ENCODE results near the gene CNTN2. TPM values are rescaled to one million over a fixed set of nuclear protein-coding genes. Genes with fewer than 3 reads are reported as not detected.

Gene CNTN2
- total RNA-seq, 2 experiments from 2014 or later: not detected

DNA sequence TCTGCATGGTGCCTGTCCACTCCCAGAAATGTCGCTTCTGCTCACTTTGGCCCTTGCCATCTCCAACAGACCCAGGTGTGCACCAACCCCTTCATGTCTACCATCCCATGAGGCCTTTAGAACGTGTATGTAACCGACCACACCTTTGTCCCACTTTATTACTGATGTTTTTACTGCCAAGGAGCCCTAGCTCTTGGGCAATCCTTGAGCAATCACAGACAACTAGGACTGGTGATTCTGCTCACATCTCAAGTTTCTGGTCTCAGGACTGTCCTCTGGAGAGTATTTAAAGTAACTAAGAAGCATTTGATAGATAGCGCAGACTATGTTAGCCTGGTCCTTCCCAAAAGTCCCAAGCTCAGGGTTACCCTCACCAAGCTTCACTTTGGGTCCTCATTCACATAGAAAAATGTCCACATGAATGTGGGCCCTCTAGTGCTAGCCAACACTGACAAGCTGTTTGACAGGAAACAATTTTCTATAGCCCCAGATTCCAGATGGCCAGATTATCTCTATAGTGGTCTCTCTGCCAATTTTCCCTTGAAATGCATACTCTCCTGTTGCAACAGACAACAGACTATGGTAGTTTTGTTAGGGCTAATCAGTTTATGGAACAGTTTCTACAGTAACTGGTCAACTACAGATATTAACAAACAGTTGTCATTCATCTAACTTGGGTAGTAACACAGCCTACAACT lies 48.2 kb downstream of the CNTN2 start:
- no peaks in the 10 kb centered on the region for H3K4me1 Mint-ChIP-seq
- no peak for DNase-seq
- peaks cover 11% of the 10 kb centered on the region for H3K36me3 Mint-ChIP-seq
- no peaks in the 10 kb centered on the region for H3K9me3 Mint-ChIP-seq
- H3K27me3 Mint-ChIP-seq: no peaks in the 10 kb centered on the region
- no peak overlapping the region for H3K4me3 Mint-ChIP-seq
- H3K27ac Mint-ChIP-seq: no peak overlapping the region

DNA sequence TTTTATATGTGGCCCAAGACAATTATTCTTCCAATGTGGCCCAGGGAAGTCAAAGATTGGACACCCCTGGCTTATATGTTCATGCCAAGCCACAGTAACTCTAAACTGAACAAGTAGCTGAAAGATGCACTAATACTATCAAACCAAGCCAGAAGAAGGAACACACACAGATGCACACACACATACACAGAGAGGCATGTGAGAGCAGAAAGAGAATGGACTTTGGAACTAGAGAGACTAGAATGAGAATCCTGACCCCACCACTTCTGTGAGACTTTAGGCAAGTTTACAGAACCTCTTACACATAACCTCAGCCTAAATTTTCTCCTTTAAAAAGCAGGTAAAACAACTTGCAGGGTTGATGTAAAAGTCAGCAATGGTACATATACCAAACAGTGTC lies 52.4 kb downstream of the CNTN2 start:
- H3K36me3 Mint-ChIP-seq: peaks cover 12% of the 10 kb centered on the region
- peaks cover 1% of the 10 kb centered on the region for H3K4me1 Mint-ChIP-seq
- H3K27ac Mint-ChIP-seq: no peak overlapping the region
- H3K27me3 Mint-ChIP-seq: no peaks in the 10 kb centered on the region
- H3K9me3 Mint-ChIP-seq: no peaks in the 10 kb centered on the region
- no peak overlapping the region for H3K4me3 Mint-ChIP-seq
- no peak for DNase-seq

DNA sequence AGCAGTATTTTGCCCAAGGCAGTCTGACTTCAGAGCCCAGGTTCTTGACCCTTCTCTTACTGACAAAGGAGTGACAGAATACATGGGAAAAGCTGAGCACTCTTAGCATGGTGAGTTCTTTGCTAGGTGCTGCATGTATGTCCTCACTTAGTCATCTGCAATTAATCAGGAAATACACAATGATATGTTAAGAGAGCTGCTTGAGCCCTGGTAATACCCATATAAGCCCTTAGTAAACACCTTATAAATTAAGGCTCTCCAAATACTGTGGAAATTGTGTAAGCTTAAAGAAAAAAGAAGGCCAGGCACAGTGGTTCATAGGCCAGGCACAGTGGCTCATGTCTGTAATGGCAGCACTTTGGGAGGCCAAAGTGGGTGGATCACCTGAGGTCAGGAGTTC lies 55.2 kb downstream of the CNTN2 start:
- H3K27ac Mint-ChIP-seq: no peak overlapping the region
- DNase-seq: no peak
- H3K9me3 Mint-ChIP-seq: no peaks in the 10 kb centered on the region
- no peak overlapping the region for H3K4me3 Mint-ChIP-seq
- peaks cover 19% of the 10 kb centered on the region for H3K36me3 Mint-ChIP-seq
- H3K4me1 Mint-ChIP-seq: peaks cover 1% of the 10 kb centered on the region
- H3K27me3 Mint-ChIP-seq: no peaks in the 10 kb centered on the region

DNA sequence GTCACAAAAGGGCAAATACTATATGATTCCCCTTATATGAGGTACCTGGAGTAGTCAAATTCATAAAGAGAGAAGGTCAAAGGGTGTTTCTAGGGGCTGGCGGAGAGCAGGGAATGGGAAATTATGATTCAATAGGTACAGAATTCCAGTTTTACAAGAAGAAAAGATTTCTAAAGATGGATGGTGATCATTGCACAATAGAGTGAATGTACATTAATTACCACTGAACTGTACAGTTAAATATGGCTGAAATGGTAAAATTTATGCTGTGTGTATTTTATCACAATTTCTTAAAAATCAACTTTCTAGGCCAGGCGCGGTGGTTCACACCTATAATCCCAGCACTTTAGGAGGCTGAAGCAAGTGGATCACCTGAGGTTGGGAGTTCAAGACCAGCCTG lies 59.4 kb downstream of the CNTN2 start:
- Mint-ChIP-seq H3K9me3 (no peaks in the 10 kb centered on the region), H3K27ac (no peak overlapping the region), H3K4me3 (no peak overlapping the region), H3K27me3 (no peaks in the 10 kb centered on the region), H3K4me1 (peaks cover 6% of the 10 kb centered on the region), H3K36me3 (peaks cover 38% of the 10 kb centered on the region)
- DNase-seq: no peak

DNA sequence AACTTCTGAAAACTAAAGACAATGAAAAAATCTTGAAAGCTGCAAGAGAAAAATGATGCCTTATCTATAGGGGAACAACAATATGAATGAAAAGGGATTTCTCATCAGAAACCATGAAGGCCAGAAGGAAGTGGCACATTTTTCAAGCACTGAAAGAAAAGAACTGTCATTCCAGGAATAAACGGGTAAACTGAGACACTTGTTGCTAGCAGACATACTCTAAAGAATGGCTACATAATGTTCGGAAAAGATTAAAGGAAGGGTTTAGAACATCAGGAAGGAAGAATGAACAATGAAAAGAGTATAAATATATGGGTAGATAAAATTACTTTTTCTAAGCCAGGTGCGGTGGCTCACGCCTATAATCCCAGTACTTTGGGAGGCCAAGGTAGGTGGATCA lies 64.3 kb downstream of the CNTN2 start:
- Mint-ChIP-seq H3K36me3 (peaks cover 35% of the 10 kb centered on the region), H3K27me3 (no peaks in the 10 kb centered on the region), H3K27ac (no peak overlapping the region), H3K4me3 (no peak overlapping the region), H3K4me1 (peaks cover 11% of the 10 kb centered on the region), H3K9me3 (no peaks in the 10 kb centered on the region)
- no peak for DNase-seq

DNA sequence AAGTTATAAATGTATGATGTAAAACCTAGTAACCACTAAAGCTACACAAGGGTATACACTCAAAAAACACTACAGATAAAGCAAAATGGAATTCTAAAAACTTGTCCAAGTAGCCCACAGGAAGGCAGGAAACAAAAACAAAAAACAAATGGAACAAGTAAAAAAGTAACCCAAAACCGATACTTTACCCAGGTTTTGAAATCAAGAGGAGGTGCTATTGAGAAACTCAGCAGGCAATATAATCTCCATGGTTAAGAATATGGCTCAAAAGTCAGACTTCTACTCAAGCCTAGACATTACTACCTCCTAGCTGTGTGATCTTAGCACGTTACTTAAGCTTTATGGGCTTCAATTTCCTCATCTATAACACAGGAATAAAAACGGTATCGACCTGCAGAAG lies 65.5 kb downstream of the CNTN2 start:
- no peak for DNase-seq
- Mint-ChIP-seq H3K9me3 (no peaks in the 10 kb centered on the region), H3K4me3 (no peak overlapping the region), H3K27ac (no peak overlapping the region), H3K36me3 (peaks cover 33% of the 10 kb centered on the region), H3K27me3 (no peaks in the 10 kb centered on the region), H3K4me1 (peaks cover 11% of the 10 kb centered on the region)

DNA sequence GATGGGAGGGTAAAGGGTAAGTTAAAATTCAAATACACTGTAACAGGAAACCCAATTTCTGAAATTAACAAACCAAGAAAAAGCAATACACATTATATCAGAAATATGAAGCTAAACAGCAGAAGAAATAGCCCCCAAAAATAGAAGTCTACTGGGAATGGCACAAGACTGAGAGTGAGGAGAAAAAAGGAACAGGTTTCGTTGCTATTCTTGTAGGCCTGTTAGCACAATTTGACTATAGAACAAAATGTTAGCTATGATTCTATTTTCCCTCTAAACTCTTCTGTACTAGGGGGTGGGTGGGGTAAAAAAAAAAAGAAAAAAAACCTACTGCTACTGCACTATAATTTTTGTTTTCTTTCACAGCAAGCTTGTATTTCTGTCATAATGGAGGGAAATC lies 66.3 kb downstream of the CNTN2 start:
- H3K36me3 Mint-ChIP-seq: peaks cover 25% of the 10 kb centered on the region
- H3K4me1 Mint-ChIP-seq: peaks cover 11% of the 10 kb centered on the region
- DNase-seq: no peak
- no peaks in the 10 kb centered on the region for H3K9me3 Mint-ChIP-seq
- H3K27ac Mint-ChIP-seq: no peak overlapping the region
- no peaks in the 10 kb centered on the region for H3K27me3 Mint-ChIP-seq
- no peak overlapping the region for H3K4me3 Mint-ChIP-seq

DNA sequence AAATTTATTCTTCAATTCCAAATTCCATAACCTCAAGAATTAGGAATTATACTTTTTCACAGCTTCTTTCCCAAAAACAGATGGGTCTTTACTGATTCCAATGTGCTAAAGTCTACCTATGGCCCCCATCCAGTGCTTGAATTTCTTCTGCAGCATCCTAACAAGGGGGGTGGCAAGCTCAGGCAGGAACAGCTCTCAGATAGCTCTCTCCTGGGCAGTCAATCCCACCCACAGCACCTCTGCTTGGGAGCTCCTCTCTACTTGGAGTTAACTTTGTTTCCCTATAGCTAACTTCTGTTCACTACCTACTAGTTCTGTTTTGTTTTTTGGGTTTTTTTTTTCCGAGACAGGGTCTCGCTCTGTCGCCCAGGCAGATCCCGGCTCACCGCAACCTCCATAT lies 66.7 kb downstream of the CNTN2 start:
- peaks cover 11% of the 10 kb centered on the region for H3K4me1 Mint-ChIP-seq
- no peak for DNase-seq
- H3K27ac Mint-ChIP-seq: no peak overlapping the region
- H3K36me3 Mint-ChIP-seq: peaks cover 24% of the 10 kb centered on the region
- H3K9me3 Mint-ChIP-seq: no peaks in the 10 kb centered on the region
- H3K4me3 Mint-ChIP-seq: no peak overlapping the region
- no peaks in the 10 kb centered on the region for H3K27me3 Mint-ChIP-seq

DNA sequence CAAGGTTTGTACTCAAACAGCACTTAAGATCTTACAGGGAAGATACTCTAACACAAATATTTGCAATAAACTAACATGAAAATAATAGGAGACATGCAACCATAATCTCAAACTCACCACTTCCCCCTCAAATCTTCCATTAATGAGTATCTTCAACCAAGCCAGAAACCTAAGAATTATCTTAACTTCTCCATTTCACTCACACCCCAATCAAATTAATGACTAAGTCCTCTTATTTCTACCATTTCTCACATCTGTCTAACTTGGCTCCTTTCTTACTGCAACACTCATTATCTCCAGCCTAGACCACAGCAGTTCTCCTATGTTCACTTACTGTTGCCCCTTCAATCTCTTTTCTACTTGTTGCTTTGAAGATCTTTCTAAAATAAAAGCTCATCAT lies 68.3 kb downstream of the CNTN2 start:
- Mint-ChIP-seq H3K9me3 (no peaks in the 10 kb centered on the region), H3K36me3 (peaks cover 16% of the 10 kb centered on the region), H3K27me3 (no peaks in the 10 kb centered on the region), H3K4me1 (peaks cover 8% of the 10 kb centered on the region), H3K27ac (no peak overlapping the region), H3K4me3 (no peak overlapping the region)
- DNase-seq: no peak

DNA sequence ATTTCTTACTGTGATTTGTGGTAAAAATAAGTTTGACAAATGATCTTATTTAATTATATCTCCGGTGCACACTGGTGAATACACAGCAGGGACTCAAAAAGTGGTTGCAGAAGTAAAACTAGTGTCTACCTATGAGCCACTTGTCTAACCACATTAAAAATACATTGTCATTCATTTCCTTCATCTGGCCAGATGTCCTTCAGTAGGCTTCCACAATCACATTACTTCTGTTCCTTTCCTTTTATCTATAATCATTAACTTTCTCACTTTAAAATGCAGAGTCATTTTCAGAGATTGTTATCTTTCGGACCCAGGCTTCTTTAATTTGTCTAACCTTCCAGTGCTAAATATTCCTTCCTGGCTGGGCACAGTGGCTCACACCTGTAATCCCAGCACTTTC lies 75.7 kb downstream of the CNTN2 start:
- H3K36me3 Mint-ChIP-seq: peaks cover 2% of the 10 kb centered on the region
- no peaks in the 10 kb centered on the region for H3K9me3 Mint-ChIP-seq
- H3K27ac Mint-ChIP-seq: no peak overlapping the region
- DNase-seq: no peak
- peaks cover 36% of the 10 kb centered on the region for H3K4me1 Mint-ChIP-seq
- no peaks in the 10 kb centered on the region for H3K27me3 Mint-ChIP-seq
- no peak overlapping the region for H3K4me3 Mint-ChIP-seq

DNA sequence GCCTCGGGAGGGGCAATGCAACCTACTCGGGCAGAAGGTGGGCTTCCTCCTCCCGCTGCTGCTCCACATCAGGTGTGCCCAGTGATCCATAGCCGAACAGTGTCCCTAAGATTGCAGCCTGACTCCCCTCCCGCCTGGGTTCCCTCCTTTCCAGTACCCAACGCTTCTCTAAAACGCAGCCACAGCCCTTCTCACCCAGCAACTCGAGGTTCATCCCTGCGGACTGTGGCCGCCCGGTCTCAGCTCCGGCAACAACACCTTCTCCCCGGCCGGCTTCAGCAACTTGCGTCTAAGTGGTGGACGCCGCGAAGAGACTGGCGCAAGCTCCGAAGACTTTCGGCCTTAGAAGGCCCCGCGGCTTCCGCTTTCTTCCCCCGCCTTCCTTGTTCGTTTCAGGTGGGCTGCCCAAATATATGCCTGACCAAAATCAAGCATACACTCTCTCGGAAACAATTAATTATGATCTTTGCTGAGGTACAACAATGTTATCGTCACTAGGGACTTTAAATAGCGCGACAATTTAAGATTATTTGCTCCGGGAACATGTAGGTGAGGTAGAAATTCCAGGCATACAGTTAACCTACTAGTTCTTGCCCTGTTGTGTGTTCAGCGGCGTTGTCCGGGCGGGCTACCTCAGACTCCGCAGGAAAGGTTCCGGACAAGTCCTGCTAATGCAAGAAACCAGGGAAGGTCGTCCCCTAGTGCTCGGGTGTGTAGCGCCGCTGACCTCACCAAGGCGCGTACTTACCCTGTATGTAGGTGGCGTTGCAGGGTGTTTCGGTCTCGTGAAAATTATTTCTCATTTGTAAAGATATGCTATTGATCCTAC lies 78.9 kb downstream of the CNTN2 start, which contains the start of gene RBBP5:
Gene RBBP5 (minus strand): TSS at position 319 of the 829 bp plus-strand sequence. CDS start 105 bp downstream, at position 214.
- peaks cover 2% of the 10 kb centered on the region for H3K36me3 Mint-ChIP-seq
- H3K4me3 Mint-ChIP-seq: peak within 1 kb of the TSS; percentile 96
- H3K9me3 Mint-ChIP-seq: no peaks in the 10 kb centered on the region
- peak; percentile 94 for DNase-seq
- H3K27ac Mint-ChIP-seq: peak within 1 kb of the TSS; percentile 99
- peaks cover 30% of the 10 kb centered on the region for H3K4me1 Mint-ChIP-seq
- no peaks in the 10 kb centered on the region for H3K27me3 Mint-ChIP-seq

DNA sequence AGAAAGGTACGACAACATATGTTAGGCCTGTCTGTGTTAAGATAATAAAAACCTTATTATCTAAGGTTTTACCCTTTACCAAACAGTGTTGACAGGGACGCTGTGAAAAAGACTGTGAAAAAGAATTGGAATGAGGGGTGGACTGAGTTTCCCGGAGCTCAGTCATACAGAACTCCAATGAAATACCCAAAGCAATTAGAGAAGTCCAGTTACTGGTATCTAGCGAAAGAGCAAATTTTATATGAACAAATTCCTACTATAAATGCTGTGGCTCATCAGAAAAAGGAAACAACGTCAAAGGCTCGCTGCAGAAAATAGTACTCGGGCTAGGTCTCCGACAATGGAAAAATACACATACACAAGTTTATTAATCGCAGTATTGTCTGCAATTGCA lies 79.5 kb downstream of the CNTN2 start:
- H3K4me3 Mint-ChIP-seq: peak overlapping the region; percentile 96
- peak overlapping the region; percentile 99 for H3K27ac Mint-ChIP-seq
- H3K4me1 Mint-ChIP-seq: peaks cover 29% of the 10 kb centered on the region
- no peaks in the 10 kb centered on the region for H3K9me3 Mint-ChIP-seq
- no peak for DNase-seq
- H3K36me3 Mint-ChIP-seq: peaks cover 2% of the 10 kb centered on the region
- H3K27me3 Mint-ChIP-seq: no peaks in the 10 kb centered on the region

DNA sequence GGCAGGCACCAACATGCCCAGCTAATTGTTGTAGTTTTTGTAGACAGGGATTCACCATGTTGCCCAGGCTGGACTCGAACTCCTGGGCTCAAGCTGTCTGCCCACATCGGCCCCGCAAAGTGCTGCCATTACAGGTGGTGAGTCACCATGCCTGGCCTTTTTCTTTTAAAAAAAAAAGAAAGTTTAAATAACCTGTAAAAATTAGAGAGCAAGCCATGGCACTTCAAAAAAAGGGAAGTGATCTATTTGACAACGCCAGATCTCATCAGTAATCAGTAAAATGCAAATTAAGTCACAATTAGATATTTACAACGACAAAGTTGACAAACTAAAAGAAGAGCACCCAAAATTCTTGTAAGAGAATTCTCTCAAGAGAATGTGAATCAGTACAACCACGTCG lies 81.7 kb downstream of the CNTN2 start:
- no peak for DNase-seq
- Mint-ChIP-seq H3K36me3 (no peaks in the 10 kb centered on the region), H3K4me1 (peaks cover 21% of the 10 kb centered on the region), H3K27ac (no peak overlapping the region), H3K4me3 (no peak overlapping the region), H3K9me3 (no peaks in the 10 kb centered on the region), H3K27me3 (no peaks in the 10 kb centered on the region)

DNA sequence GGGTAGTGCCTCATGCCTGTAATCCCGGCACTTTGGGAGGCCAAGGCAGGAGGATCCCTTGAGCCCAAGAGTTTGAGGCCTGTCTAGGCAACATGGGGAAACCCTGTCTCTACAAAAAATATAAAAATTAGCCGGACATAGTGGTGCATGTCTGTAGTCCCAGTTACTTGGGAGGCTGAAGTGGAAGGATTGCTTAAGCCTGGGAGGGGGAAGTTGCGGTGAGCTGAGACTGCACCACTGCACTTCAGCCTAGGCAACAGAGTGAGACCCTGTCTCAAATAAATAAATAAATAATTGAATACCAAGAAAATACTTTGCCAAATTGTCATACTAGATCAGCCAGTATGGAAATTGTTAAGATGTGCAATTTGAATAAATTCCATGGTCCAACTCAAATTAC lies 84.6 kb downstream of the CNTN2 start:
- DNase-seq: no peak
- Mint-ChIP-seq H3K4me3 (no peak overlapping the region), H3K36me3 (no peaks in the 10 kb centered on the region), H3K9me3 (no peaks in the 10 kb centered on the region), H3K4me1 (peaks cover 5% of the 10 kb centered on the region), H3K27ac (no peak overlapping the region), H3K27me3 (no peaks in the 10 kb centered on the region)
